MM.1S (cell line): ENCODE results near the gene SUPT20HL2.

Experiments used
- EZH2 ChIP-seq: fragments of 300-600 bp; sonication (generic); optimal IDR thresholded peaks from 2 replicates; pipeline ENCODE3; 2017; ENCODE audit warnings: low read depth, mild to moderate bottlenecking, antibody characterized with exemption, low read length, mixed read lengths
- TF ChIP-seq, protein P1 (sequence below): fragments of 300-600 bp; sonication (generic); IDR thresholded peaks from 2 replicates; pipeline ENCODE4 v1.5.1; 2016; ENCODE audit warnings: antibody characterized with exemption, low read length, mixed read lengths

DNA sequence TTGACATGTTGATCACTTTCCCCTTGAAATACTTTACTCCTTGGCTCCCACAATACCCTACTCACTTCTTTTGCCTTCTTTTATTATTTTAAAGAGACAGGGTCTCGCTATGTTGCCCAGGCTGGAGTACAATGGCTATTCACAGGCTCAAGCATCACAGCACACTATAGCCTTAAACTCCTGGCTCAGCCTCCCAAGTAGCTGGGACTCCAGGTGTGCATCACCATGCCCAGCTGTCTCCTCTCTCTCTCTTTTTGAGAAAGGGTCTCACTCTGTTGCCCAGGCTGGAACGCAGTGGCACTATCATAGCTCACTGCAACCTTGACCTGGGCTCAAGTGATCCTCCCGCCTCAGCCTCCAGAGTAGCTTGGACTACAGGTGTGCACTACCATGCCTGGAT is 51.6 kb downstream of the SUPT20HL2 start:
- TF ChIP-seq, protein P1, sequence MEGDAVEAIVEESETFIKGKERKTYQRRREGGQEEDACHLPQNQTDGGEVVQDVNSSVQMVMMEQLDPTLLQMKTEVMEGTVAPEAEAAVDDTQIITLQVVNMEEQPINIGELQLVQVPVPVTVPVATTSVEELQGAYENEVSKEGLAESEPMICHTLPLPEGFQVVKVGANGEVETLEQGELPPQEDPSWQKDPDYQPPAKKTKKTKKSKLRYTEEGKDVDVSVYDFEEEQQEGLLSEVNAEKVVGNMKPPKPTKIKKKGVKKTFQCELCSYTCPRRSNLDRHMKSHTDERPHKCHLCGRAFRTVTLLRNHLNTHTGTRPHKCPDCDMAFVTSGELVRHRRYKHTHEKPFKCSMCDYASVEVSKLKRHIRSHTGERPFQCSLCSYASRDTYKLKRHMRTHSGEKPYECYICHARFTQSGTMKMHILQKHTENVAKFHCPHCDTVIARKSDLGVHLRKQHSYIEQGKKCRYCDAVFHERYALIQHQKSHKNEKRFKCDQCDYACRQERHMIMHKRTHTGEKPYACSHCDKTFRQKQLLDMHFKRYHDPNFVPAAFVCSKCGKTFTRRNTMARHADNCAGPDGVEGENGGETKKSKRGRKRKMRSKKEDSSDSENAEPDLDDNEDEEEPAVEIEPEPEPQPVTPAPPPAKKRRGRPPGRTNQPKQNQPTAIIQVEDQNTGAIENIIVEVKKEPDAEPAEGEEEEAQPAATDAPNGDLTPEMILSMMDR = no peak
- no peak for TF ChIP-seq EZH2
